ENCODE measurements around the gene SCUBE2.

Gene SCUBE2

DNA sequence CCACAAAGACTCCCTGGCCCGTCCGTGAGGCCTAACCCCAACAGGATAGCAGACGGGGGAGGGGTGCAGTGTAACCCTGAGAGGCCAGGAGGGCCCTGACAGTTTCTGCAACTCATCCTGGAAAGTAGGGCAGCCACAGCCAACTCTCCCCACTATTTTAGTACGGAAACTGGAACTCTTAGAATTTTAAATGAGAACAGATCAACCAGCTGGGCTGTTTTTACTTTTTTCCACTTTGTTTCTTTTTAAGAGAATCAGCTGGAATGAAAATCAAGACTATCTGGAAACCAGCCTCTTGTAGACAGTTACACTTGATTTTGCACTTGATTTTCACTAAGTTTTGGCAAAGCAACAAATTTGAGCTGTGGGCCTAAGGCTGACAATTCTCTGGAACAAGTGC is 44.9 kb downstream of the SCUBE2 start:
- TF ChIP-seq TCF12 (IDR thresholded peaks at IDR 0.05; ENCODE audit: low read depth) (no peak), RAD21 (IDR thresholded peaks at IDR 0.05; ENCODE audit: low read depth) (no peak), EGR1 (IDR thresholded peaks at IDR 0.05) (no peak), FOXM1 (IDR thresholded peaks at IDR 0.05; ENCODE audit: borderline replicate concordance, low read depth) (no peak), ZBTB7A (IDR thresholded peaks at IDR 0.05; ENCODE audit: low read depth) (no peak), CREB1 (IDR thresholded peaks at IDR 0.05; ENCODE audit: low read depth) (no peak), TAF1 (IDR thresholded peaks at IDR 0.05; ENCODE audit: low read depth) (no peak), EP300 (IDR thresholded peaks at IDR 0.05; ENCODE audit: borderline replicate concordance) (no peak)

DNA sequence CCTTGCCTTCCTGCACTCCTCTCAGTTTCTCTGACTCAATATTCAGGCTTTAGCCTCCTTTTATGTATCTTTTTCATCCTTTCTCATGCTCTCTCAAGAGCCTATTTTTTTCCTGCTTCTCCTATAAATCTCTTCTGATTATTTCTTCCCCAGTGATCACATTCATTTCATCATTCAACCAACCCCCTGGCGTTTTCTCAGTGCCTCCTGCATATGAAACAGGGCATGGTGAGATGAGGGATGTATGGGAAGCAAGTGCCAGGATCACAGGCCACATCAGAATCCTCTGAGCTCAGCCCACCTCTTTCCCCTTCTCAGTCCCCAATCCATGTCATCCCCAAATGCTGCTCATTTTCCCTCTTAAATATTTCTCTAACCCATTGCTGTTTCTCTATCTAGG is 48.9 kb downstream of the SCUBE2 start:
- no peak for TF ChIP-seq TEAD4 (IDR thresholded peaks at IDR 0.05)

DNA sequence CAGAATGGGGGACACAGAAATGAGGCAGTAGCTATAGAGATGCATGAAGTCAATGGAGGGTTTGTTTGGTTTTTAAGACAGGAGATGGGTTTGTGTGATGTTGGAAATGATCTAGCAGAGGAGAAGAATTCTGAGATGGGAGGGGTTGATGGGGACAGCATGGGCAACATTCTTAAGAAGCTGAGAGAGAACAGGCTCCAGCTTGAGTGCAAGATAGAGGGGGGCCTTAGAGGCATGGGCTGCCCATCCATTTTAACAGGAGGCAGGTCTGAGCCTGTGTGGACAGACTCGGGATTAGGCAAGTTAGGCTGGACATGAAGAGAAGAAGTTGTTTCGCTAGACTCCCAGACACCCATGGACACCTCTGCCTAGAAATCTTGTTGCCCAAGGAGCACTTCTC is 49.7 kb downstream of the SCUBE2 start:
- TF ChIP-seq EP300 (IDR thresholded peaks at IDR 0.05; ENCODE audit: borderline replicate concordance) (no peak), TEAD4 (IDR thresholded peaks at IDR 0.05) (no peak)

DNA sequence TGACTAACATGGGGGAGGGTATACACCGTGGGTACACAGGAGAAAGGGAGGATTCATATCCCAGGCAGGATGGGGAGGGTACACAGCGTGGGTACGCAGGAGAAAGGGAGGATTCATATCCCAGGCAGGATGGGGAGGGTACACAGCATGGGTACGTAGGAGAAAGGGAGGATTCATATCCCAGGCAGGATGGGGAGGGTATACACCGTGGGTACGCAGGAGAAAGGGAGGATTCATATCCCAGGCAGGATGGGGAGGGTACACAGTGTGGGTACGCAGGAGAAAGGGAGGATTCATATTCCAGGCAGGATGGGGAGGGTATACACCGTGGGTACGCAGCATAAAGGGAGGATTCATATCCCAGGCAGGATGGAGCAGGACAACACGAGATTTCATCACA is 51.0 kb downstream of the SCUBE2 start:
- TF ChIP-seq EP300 (IDR thresholded peaks at IDR 0.05; ENCODE audit: borderline replicate concordance): no peak
- no peak for TF ChIP-seq ZBTB7A (IDR thresholded peaks at IDR 0.05; ENCODE audit: low read depth)
- no peak for TF ChIP-seq EGR1 (IDR thresholded peaks at IDR 0.05)
- no peak for TF ChIP-seq FOXM1 (IDR thresholded peaks at IDR 0.05; ENCODE audit: borderline replicate concordance, low read depth)
- no peak for TF ChIP-seq TAF1 (IDR thresholded peaks at IDR 0.05; ENCODE audit: low read depth)
- no peak for TF ChIP-seq RAD21 (IDR thresholded peaks at IDR 0.05; ENCODE audit: low read depth)

DNA sequence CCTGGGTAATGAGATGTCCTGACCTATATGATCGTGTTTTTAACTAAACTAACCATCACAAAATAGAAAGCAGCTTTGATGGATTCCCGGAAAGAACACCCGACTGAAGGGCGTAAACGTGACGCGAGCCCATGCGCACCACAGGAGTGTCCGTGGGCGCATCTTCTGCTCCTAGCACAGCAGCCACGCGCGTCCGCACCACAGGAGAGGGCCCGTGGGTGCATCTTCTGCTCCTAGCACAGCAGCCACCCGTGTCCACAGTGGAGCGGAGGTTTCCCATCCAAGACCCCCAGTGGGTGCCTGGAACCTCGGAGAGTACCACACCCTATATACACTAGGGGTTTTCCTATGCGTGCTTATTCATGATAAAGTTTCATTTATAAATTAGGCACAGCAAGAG is 51.5 kb downstream of the SCUBE2 start:
- TF ChIP-seq TAF1 (IDR thresholded peaks at IDR 0.05; ENCODE audit: low read depth): no peak
- TF ChIP-seq TCF12 (IDR thresholded peaks at IDR 0.05; ENCODE audit: low read depth): no peak
- TF ChIP-seq NFIC (IDR thresholded peaks at IDR 0.05): no peak
- no peak for TF ChIP-seq YY1 (IDR thresholded peaks at IDR 0.05; ENCODE audit: low read depth)
- no peak for TF ChIP-seq CEBPB (IDR thresholded peaks at IDR 0.05)
- TF ChIP-seq, protein P1, sequence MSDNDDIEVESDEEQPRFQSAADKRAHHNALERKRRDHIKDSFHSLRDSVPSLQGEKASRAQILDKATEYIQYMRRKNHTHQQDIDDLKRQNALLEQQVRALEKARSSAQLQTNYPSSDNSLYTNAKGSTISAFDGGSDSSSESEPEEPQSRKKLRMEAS (IDR thresholded peaks at IDR 0.05): no peak
- TF ChIP-seq, protein P2, sequence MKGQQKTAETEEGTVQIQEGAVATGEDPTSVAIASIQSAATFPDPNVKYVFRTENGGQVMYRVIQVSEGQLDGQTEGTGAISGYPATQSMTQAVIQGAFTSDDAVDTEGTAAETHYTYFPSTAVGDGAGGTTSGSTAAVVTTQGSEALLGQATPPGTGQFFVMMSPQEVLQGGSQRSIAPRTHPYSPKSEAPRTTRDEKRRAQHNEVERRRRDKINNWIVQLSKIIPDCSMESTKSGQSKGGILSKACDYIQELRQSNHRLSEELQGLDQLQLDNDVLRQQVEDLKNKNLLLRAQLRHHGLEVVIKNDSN (IDR thresholded peaks at IDR 0.05): no peak
- TF ChIP-seq TEAD4 (IDR thresholded peaks at IDR 0.05): no peak
- TF ChIP-seq RAD21 (IDR thresholded peaks at IDR 0.05; ENCODE audit: low read depth): no peak
- TF ChIP-seq, protein P3, sequence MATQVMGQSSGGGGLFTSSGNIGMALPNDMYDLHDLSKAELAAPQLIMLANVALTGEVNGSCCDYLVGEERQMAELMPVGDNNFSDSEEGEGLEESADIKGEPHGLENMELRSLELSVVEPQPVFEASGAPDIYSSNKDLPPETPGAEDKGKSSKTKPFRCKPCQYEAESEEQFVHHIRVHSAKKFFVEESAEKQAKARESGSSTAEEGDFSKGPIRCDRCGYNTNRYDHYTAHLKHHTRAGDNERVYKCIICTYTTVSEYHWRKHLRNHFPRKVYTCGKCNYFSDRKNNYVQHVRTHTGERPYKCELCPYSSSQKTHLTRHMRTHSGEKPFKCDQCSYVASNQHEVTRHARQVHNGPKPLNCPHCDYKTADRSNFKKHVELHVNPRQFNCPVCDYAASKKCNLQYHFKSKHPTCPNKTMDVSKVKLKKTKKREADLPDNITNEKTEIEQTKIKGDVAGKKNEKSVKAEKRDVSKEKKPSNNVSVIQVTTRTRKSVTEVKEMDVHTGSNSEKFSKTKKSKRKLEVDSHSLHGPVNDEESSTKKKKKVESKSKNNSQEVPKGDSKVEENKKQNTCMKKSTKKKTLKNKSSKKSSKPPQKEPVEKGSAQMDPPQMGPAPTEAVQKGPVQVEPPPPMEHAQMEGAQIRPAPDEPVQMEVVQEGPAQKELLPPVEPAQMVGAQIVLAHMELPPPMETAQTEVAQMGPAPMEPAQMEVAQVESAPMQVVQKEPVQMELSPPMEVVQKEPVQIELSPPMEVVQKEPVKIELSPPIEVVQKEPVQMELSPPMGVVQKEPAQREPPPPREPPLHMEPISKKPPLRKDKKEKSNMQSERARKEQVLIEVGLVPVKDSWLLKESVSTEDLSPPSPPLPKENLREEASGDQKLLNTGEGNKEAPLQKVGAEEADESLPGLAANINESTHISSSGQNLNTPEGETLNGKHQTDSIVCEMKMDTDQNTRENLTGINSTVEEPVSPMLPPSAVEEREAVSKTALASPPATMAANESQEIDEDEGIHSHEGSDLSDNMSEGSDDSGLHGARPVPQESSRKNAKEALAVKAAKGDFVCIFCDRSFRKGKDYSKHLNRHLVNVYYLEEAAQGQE (IDR thresholded peaks at IDR 0.05; ENCODE audit: low read depth): no peak
- TF ChIP-seq FOXM1 (IDR thresholded peaks at IDR 0.05; ENCODE audit: borderline replicate concordance, low read depth): no peak
- TF ChIP-seq EGR1 (IDR thresholded peaks at IDR 0.05): no peak
- TF ChIP-seq ZBTB7A (IDR thresholded peaks at IDR 0.05; ENCODE audit: low read depth): no peak
- TF ChIP-seq CREB1 (IDR thresholded peaks at IDR 0.05; ENCODE audit: low read depth): no peak
- no peak for TF ChIP-seq EP300 (IDR thresholded peaks at IDR 0.05; ENCODE audit: borderline replicate concordance)

DNA sequence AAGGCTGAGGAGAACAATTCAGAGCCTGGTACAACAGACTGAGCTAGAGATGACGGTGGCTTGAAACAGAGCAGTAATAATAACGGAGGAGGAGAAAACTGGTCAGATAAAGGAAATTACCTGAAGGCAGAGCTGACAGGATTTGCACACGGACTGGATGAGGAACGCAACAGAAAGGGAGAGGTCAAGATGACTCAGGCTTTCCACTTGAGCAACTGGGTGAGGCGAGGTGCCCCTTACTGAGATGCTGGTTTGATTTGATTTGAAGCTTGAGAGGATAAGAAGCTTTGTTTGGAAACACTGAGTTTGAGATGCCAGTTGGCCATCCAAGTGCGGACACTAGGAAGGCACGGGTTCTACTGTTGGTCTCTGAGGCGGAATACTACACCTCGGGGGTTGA is 52.2 kb downstream of the SCUBE2 start:
- no peak for TF ChIP-seq TCF12 (IDR thresholded peaks at IDR 0.05; ENCODE audit: low read depth)

DNA sequence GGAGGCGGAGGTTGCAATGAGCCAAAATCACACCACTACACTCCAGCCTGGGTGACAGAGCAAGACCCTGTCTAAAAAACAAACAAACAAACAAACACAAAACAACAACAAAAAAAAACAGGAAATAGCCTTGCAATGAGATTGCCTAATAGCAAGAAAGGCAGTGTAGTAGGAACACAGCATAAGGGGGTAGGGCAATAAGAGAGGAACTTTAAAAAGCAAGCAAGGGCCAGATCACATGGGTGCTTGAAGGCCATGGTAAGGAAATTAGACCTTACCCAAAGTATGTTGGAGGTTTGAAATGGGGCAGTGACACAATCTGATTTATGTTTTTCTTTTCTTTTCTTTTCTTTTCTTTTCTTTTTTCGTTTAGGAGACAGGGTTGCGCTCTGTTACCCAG is 52.9 kb downstream of the SCUBE2 start:
- TF ChIP-seq NFIC (IDR thresholded peaks at IDR 0.05) (no peak), RAD21 (IDR thresholded peaks at IDR 0.05; ENCODE audit: low read depth) (no peak)

DNA sequence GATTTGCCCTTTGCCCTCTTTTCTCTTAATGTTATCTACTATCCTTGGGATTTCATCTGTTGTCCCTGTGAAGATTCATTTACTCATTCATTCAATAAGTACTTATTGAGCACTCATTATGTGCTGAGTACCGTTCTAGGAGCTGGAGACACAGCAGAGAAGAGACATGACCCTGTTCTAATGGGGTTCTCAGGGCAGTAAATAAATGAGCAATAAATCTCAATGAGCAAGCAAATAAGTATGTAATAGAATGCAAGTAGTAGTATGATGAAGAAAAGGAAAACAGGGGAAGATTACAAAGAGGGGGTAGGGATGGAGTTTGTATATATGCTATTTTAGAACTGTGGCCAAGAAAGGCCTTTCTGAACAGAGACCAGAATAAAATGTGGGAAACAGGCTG is 53.4 kb downstream of the SCUBE2 start:
- no peak for TF ChIP-seq ZBTB7A (IDR thresholded peaks at IDR 0.05; ENCODE audit: low read depth)
- TF ChIP-seq EP300 (IDR thresholded peaks at IDR 0.05; ENCODE audit: borderline replicate concordance): no peak
- TF ChIP-seq, protein P2 (IDR thresholded peaks at IDR 0.05): no peak
- TF ChIP-seq FOXM1 (IDR thresholded peaks at IDR 0.05; ENCODE audit: borderline replicate concordance, low read depth): no peak
- TF ChIP-seq RAD21 (IDR thresholded peaks at IDR 0.05; ENCODE audit: low read depth): no peak
- no peak for TF ChIP-seq TAF1 (IDR thresholded peaks at IDR 0.05; ENCODE audit: low read depth)
- TF ChIP-seq, protein P3 (IDR thresholded peaks at IDR 0.05; ENCODE audit: low read depth): no peak
- TF ChIP-seq, protein P1 (IDR thresholded peaks at IDR 0.05): no peak
- TF ChIP-seq TEAD4 (IDR thresholded peaks at IDR 0.05): no peak
- TF ChIP-seq EGR1 (IDR thresholded peaks at IDR 0.05): no peak
- no peak for TF ChIP-seq TCF12 (IDR thresholded peaks at IDR 0.05; ENCODE audit: low read depth)
- no peak for TF ChIP-seq CEBPB (IDR thresholded peaks at IDR 0.05)
- TF ChIP-seq NFIC (IDR thresholded peaks at IDR 0.05): no peak
- no peak for TF ChIP-seq YY1 (IDR thresholded peaks at IDR 0.05; ENCODE audit: low read depth)
